K562 (cell line): ENCODE results near the gene LRMDA. TPM values are rescaled to one million over a fixed set of nuclear protein-coding genes. Genes with fewer than 3 reads are reported as not detected.

Source experiments
- ATAC-seq: fragments of 200-7000 bp; cut with Tn5 transposase; 3 replicates; pipeline ENCODE4 v1.9.1; 2020; ENCODE audit warnings: moderate library complexity
- BruUV-seq: library from RNA; stranded (reverse); fragments of 400-500 nt; replicated peaks from 2 replicates; lab custom pipeline; 2021; lab: Mats Ljungman, UMichigan
- CTCF ChIA-PET: fragments of 300-600 bp; formaldehyde crosslinking; extraction: SDS; loops from one replicate; lab custom pipeline; 2021; ENCODE audit warnings: low intra/inter-chr PET ratio; lab: Yijun Ruan, JAX
- POLR2A ChIA-PET: fragments of 300-600, 350-650 bp; sonication (Branson Sonifier 250); formaldehyde crosslinking; extraction: SDS; loops from one replicate; lab custom pipeline; 2021; ENCODE audit warnings: antibody characterized with exemption, inconsistent platforms; lab: Yijun Ruan, JAX
- DNase-seq, 4 experiments: peaks; one replicate each; pipeline versions ENCODE4 v3.0.0 to v3.0.0-alpha.2; 2011 to 2018; ENCODE audit warnings: low spot score in 3 of 4, mixed read lengths in 3 of 4; ENCODE audit errors: extremely low read depth in 1 of 4
- FAIRE-seq: peaks from 2 replicates; lab custom pipeline; 2011; peaks lifted over from hg19 to GRCh38; lab: Jason Lieb, UNC
- H2AFZ ChIP-seq: 2 replicates; pipeline ENCODE4 v1.6.0; 2011; ENCODE audit warnings: low read depth, low read length, control low read depth, inconsistent platforms
- H3K27ac ChIP-seq: fragments of 200-600 bp; 3 replicates; pipeline ENCODE4 v1.8.0; 2011; ENCODE audit warnings: low read depth, mild to moderate bottlenecking, control low read depth, inconsistent platforms, low read length, moderate library complexity, mixed read lengths; ENCODE audit errors: extremely low read depth
- H3K27me3 ChIP-seq, 2 experiments: fragments of 300-600 bp in 1 of 2; 2 replicates in 1 of 2; 3 replicates in 1 of 2; pipeline versions ENCODE4 v1.6.0 to v1.8.0; 2011; ENCODE audit warnings: inconsistent platforms in 2 of 2, low read length in 2 of 2, mild to moderate bottlenecking in 1 of 2, mixed read lengths in 1 of 2, moderate library complexity in 1 of 2; ENCODE audit not compliant: control insufficient read depth in 2 of 2, insufficient read depth in 2 of 2
- H3K36me3 ChIP-seq: fragments of 300-600 bp; 3 replicates; pipeline ENCODE4 v1.8.0; 2011; ENCODE audit warnings: mild to moderate bottlenecking, low read length, inconsistent platforms; ENCODE audit not compliant: control insufficient read depth, insufficient read depth
- H3K4me1 ChIP-seq, 2 experiments: fragments of 200-600 bp in 1 of 2; replicated peaks in 1 of 2; 2 replicates in 1 of 2; 3 replicates in 1 of 2; pipeline versions ENCODE4 v1.5.1 to v1.8.0; 2011; ENCODE audit warnings: inconsistent platforms in 2 of 2, low read length in 2 of 2, mild to moderate bottlenecking in 1 of 2, mixed read lengths in 1 of 2, moderate library complexity in 1 of 2; ENCODE audit not compliant: control insufficient read depth in 2 of 2, insufficient read depth in 2 of 2
- H3K4me2 ChIP-seq: 2 replicates; pipeline ENCODE4 v1.6.1; 2011; ENCODE audit warnings: low read length, control low read depth, inconsistent platforms, mixed read lengths; ENCODE audit not compliant: insufficient read depth
- H3K4me3 ChIP-seq: fragments of 200-600 bp; sonication (generic), shearing (Covaris generic); 2 replicates; pipeline ENCODE4 v1.5.1; 2016; ENCODE audit warnings: control low read depth, inconsistent platforms
- H3K79me2 ChIP-seq: fragments of 200-600 bp; 3 replicates; pipeline ENCODE4 v1.8.0; 2011; ENCODE audit warnings: low read length, inconsistent platforms; ENCODE audit not compliant: control insufficient read depth, insufficient read depth
- H3K9ac ChIP-seq, 2 experiments: 2 replicates each; pipeline versions ENCODE4 v1.6.0 to v1.6.1; 2011; ENCODE audit warnings: low read depth in 2 of 2, low read length in 2 of 2, control low read depth in 1 of 2, inconsistent platforms in 1 of 2, mild to moderate bottlenecking in 1 of 2, mixed read lengths in 1 of 2; ENCODE audit not compliant: insufficient read depth in 1 of 2
- H3K9me1 ChIP-seq: one replicate; pipeline ENCODE4 v1.6.0; 2011; ENCODE audit warnings: inconsistent platforms, mild to moderate bottlenecking, low read length, moderate library complexity; ENCODE audit not compliant: control insufficient read depth, insufficient read depth
- H3K9me3 ChIP-seq: replicated peaks from 2 replicates; pipeline ENCODE4 v1.5.1; 2011; ENCODE audit warnings: low read depth, low read length, inconsistent platforms; ENCODE audit not compliant: control insufficient read depth, insufficient read depth
- H4K20me1 ChIP-seq: replicated peaks from 2 replicates; pipeline ENCODE4 v1.6.1; 2011; ENCODE audit warnings: low read length, inconsistent platforms, mixed read lengths; ENCODE audit not compliant: control insufficient read depth, insufficient read depth
- CHD1 ChIP-seq: fragments of 200-600 bp; sonication (generic); IDR thresholded peaks from one replicate; pipeline ENCODE4 v1.6.1; 2012; ENCODE audit warnings: mild to moderate bottlenecking, moderate library complexity, low read length, inconsistent platforms
- CREM ChIP-seq: IDR thresholded peaks from 2 replicates; pipeline ENCODE4 v1.6.1; 2014; ENCODE audit warnings: antibody characterized with exemption, low read depth
- IRF9 ChIP-seq: fragments of 450-650 bp; IDR thresholded peaks from 2 replicates; pipeline ENCODE4 v1.6.1; 2016; ENCODE audit warnings: missing biosample characterization, missing genetic modification characterization
- LCOR ChIP-seq: sonication (generic); formaldehyde crosslinking; IDR thresholded peaks from 2 replicates; pipeline ENCODE4 v1.8.0; 2022; ENCODE audit warnings: mild to moderate bottlenecking, missing genetic modification reagents
- NCOR1 ChIP-seq: fragments of 450-650 bp; IDR thresholded peaks from 2 replicates; pipeline ENCODE4 v1.6.1; 2016; ENCODE audit warnings: mild to moderate bottlenecking, moderate library complexity
- PHB2 ChIP-seq: fragments of 450-650 bp; IDR thresholded peaks from 2 replicates; pipeline ENCODE4 v1.6.1; 2017; ENCODE audit warnings: low read depth
- SPI1 ChIP-seq: IDR thresholded peaks from 2 replicates; pipeline ENCODE4 v1.6.1; 2011; ENCODE audit warnings: low read depth, low read length, control low read depth, borderline replicate concordance
- ZBTB17 ChIP-seq: fragments of 450-650 bp; formaldehyde crosslinking; IDR thresholded peaks from 2 replicates; pipeline ENCODE4 v1.4.0; 2020; ENCODE audit warnings: mild to moderate bottlenecking
- ZFP30 ChIP-seq: fragments of 250-450 bp; sonication (Bioruptor Pico); IDR thresholded peaks from 2 replicates; pipeline ENCODE4 v1.8.0; 2022; ENCODE audit warnings: moderate library complexity, mild to moderate bottlenecking, inconsistent platforms, borderline replicate concordance
- ZNF146 ChIP-seq: IDR thresholded peaks from one replicate; pipeline ENCODE4 v1.6.1; 2018; ENCODE audit warnings: missing compliant biosample characterization; ENCODE audit not compliant: unreplicated experiment
- ZNF778 ChIP-seq: fragments of 450-650 bp; formaldehyde crosslinking; IDR thresholded peaks from 2 replicates; pipeline ENCODE4 v1.4.0; 2020; ENCODE audit warnings: mild to moderate bottlenecking, moderate library complexity
- WGBS: fragments of 100-300 bp; shearing (Covaris generic); methylation state at CpG from one replicate; pipeline ENCODE4 v1.1.6; 2016; ENCODE audit warnings: low coverage, mixed read lengths; ENCODE audit not compliant: insufficient coverage; ENCODE audit errors: missing lambda C conversion rate; 5-methylcytosine and 5-hydroxymethylcytosine counted together
- in situ Hi-C: fragments of 300-500 bp; cut with MboI; formaldehyde crosslinking; loops from 4 replicates; pipeline ENCODE4 v1.15.0; 2018; ENCODE audit warnings: inconsistent platforms, mixed read lengths
- intact Hi-C: fragments of 100-400 bp; cut with micrococcal nuclease; formaldehyde crosslinking; loops from 2 replicates; pipeline ENCODE4 v1.14.2; 2022
- polyA plus RNA-seq, 8 experiments: library from polyadenylated mRNA; depleted of rRNA in 4 of 8; stranded (reverse) in 5 of 8; unstranded in 3 of 8; fragments of >200 nt; fragmentation: Nextera tagmentation in 2 of 8; fragmentation: Illumina TruSeq in 1 of 8; extraction: Ambion mirVana in 2 of 8; extraction: Trizol in 1 of 8; gene quantifications; 2 replicates each; pipeline versions ENCODE4 v1.2.1 to v1.2.3, GENCODE V29; 2011 to 2014; ENCODE audit warnings: inconsistent platforms in 1 of 8, missing spikeins in 1 of 8
- total RNA-seq, 7 experiments: library from RNA; depleted of rRNA in 6 of 7; stranded (reverse); fragments of >200 nt in 6 of 7; fragmentation: Illumina TruSeq in 2 of 7; extraction: Trizol in 2 of 7; gene quantifications; 2 replicates each; pipeline versions ENCODE4 v1.2.1 to v1.2.3, GENCODE V29; 2011 to 2021; ENCODE audit warnings: low replicate concordance in 1 of 7
- TF ChIP-seq, protein P1 (sequence below), 2 experiments: fragments of 450-650 bp in 1 of 2; sonication (generic) in 1 of 2; formaldehyde crosslinking in 1 of 2; IDR thresholded peaks; 2 replicates each; pipeline versions ENCODE4 v1.7.1 to v1.9.0; 2016 to 2022; ENCODE audit warnings: inconsistent platforms in 1 of 2, mild to moderate bottlenecking in 1 of 2, missing genetic modification reagents in 1 of 2
- TF ChIP-seq, protein P2 (sequence below): sonication (generic); formaldehyde crosslinking; IDR thresholded peaks from 2 replicates; pipeline ENCODE4 v1.8.0; 2022; ENCODE audit warnings: mild to moderate bottlenecking, low read depth, missing genetic modification reagents

The LRMDA gene
- total and polyA plus RNA-seq, 9 of the 15 experiments (the other 6 are each of a cell fraction or from before 2014, with no cell fraction given): 0.25 TPM; not detected in 8

GRCh38 chr10:76073524-76073923 lies 642.1 kb downstream of the LRMDA start:
- Histone ChIP-seq H3K27ac (no peak overlapping the region), H4K20me1 (no peaks in the 10 kb centered on the region), H3K27me3 (no peaks in the 10 kb centered on the region), H3K4me2 (no peak overlapping the region), H3K79me2 (no peaks in the 10 kb centered on the region), H3K4me1 (no peaks in the 10 kb centered on the region), H3K9me3 (no peaks in the 10 kb centered on the region), H3K9me1 (no peaks in the 10 kb centered on the region), H3K4me3 (no peak overlapping the region), H3K36me3 (no peaks in the 10 kb centered on the region), H3K9ac (no peak overlapping the region), H2AFZ (no peak overlapping the region)
- POLR2A ChIA-PET: no interaction called here
- in situ Hi-C loops: no loop called here
- FAIRE-seq (no peak), ATAC-seq (no peak), DNase-seq (no peak)
- no TSS peak for BruUV-seq
- CTCF ChIA-PET: interaction anchor here (0.6 kb wide), 1 partner anchor 745 kb away, joined by 3 read pairs; no protein-coding TSS in a partner anchor
- 0% methylated on average over 2 of the region's 2 CpGs for WGBS
- intact Hi-C loops: no loop called here
- TF ChIP-seq, protein P1, sequence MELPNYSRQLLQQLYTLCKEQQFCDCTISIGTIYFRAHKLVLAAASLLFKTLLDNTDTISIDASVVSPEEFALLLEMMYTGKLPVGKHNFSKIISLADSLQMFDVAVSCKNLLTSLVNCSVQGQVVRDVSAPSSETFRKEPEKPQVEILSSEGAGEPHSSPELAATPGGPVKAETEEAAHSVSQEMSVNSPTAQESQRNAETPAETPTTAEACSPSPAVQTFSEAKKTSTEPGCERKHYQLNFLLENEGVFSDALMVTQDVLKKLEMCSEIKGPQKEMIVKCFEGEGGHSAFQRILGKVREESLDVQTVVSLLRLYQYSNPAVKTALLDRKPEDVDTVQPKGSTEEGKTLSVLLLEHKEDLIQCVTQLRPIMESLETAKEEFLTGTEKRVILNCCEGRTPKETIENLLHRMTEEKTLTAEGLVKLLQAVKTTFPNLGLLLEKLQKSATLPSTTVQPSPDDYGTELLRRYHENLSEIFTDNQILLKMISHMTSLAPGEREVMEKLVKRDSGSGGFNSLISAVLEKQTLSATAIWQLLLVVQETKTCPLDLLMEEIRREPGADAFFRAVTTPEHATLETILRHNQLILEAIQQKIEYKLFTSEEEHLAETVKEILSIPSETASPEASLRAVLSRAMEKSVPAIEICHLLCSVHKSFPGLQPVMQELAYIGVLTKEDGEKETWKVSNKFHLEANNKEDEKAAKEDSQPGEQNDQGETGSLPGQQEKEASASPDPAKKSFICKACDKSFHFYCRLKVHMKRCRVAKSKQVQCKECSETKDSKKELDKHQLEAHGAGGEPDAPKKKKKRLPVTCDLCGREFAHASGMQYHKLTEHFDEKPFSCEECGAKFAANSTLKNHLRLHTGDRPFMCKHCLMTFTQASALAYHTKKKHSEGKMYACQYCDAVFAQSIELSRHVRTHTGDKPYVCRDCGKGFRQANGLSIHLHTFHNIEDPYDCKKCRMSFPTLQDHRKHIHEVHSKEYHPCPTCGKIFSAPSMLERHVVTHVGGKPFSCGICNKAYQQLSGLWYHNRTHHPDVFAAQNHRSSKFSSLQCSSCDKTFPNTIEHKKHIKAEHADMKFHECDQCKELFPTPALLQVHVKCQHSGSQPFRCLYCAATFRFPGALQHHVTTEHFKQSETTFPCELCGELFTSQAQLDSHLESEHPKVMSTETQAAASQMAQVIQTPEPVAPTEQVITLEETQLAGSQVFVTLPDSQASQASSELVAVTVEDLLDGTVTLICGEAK (IDR thresholded peaks at IDR 0.05): no peak
- TF ChIP-seq, protein P1 (CRISPR knock-in tag; IDR thresholded peaks at IDR 0.05): no peak
- TF ChIP-seq ZBTB17 (CRISPR knock-in tag): no peak
- no peak for TF ChIP-seq LCOR (CRISPR knock-in tag)
- no peak for TF ChIP-seq SPI1
- no peak for TF ChIP-seq NCOR1
- no peak for TF ChIP-seq ZFP30 (CRISPR knock-in tag)
- TF ChIP-seq CHD1: no peak
- no peak for TF ChIP-seq ZNF778 (CRISPR knock-in tag)
- TF ChIP-seq, protein P2, sequence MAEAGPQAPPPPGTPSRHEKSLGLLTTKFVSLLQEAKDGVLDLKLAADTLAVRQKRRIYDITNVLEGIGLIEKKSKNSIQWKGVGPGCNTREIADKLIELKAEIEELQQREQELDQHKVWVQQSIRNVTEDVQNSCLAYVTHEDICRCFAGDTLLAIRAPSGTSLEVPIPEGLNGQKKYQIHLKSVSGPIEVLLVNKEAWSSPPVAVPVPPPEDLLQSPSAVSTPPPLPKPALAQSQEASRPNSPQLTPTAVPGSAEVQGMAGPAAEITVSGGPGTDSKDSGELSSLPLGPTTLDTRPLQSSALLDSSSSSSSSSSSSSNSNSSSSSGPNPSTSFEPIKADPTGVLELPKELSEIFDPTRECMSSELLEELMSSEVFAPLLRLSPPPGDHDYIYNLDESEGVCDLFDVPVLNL (CRISPR knock-in tag): no peak
- no peak for TF ChIP-seq CREM
- TF ChIP-seq PHB2: no peak
- no peak for TF ChIP-seq IRF9 (tag)
- TF ChIP-seq ZNF146: no peak
